Loucy (cell line): ENCODE data around the gene IDUA.

Experiments
- H2AFZ ChIP-seq: fragments of 200-600 bp; sonication (generic); 2 replicates; pipeline ENCODE4 v1.6.0; 2016; ENCODE audit warnings: antibody characterized with exemption, mild to moderate bottlenecking, low read length, moderate library complexity
- H3F3A ChIP-seq: fragments of 200-600 bp; 2 replicates; pipeline ENCODE4 v1.6.0; 2016; ENCODE audit warnings: antibody characterized with exemption, low read depth, mild to moderate bottlenecking
- H3K27me3 ChIP-seq: fragments of 200-600 bp; sonication (generic); 2 replicates; pipeline ENCODE4 v1.6.1; 2014; ENCODE audit warnings: low read length, mild to moderate bottlenecking; ENCODE audit not compliant: insufficient read depth, poor library complexity, severe bottlenecking
- H3K36me3 ChIP-seq: fragments of 200-600 bp; sonication (generic); 2 replicates; pipeline ENCODE4 v1.6.1; 2016; ENCODE audit warnings: low read length; ENCODE audit not compliant: insufficient read depth
- H3K4me1 ChIP-seq: fragments of 200-600 bp; sonication (generic); 2 replicates; pipeline ENCODE4 v1.5.1; 2014; ENCODE audit warnings: low read length, mild to moderate bottlenecking; ENCODE audit not compliant: insufficient read depth, poor library complexity, severe bottlenecking
- H3K4me2 ChIP-seq: fragments of 200-600 bp; sonication (generic); 2 replicates; pipeline ENCODE4 v1.6.0; 2014; ENCODE audit warnings: antibody characterized with exemption, low read length, low read depth, mild to moderate bottlenecking; ENCODE audit not compliant: poor library complexity, severe bottlenecking
- H3K4me3 ChIP-seq: fragments of 200-600 bp; sonication (generic); 2 replicates; pipeline ENCODE4 v1.5.1; 2014; ENCODE audit warnings: low read length, mild to moderate bottlenecking, mixed read lengths; ENCODE audit not compliant: poor library complexity, severe bottlenecking
- H3K79me2 ChIP-seq: fragments of 200-600 bp; sonication (generic); 2 replicates; pipeline ENCODE4 v1.6.1; 2014; ENCODE audit warnings: low read length; ENCODE audit not compliant: insufficient read depth
- H3K9ac ChIP-seq: fragments of 200-600 bp; sonication (generic); 2 replicates; pipeline ENCODE4 v1.6.0; 2014; ENCODE audit warnings: mild to moderate bottlenecking, low read depth, low read length, moderate library complexity; ENCODE audit not compliant: poor library complexity, severe bottlenecking
- H3K9me2 ChIP-seq: fragments of 200-600 bp; sonication (generic); replicated peaks from 2 replicates; pipeline ENCODE4 v1.6.1; 2016; ENCODE audit warnings: low read depth, low read length, mixed read lengths
- H3K9me3 ChIP-seq: fragments of 200-600 bp; sonication (generic); 2 replicates; pipeline ENCODE4 v1.6.1; 2014; ENCODE audit warnings: mild to moderate bottlenecking, antibody characterized with exemption, low read length, low read depth; ENCODE audit not compliant: insufficient read depth
- H4K20me1 ChIP-seq: fragments of 200-600 bp; sonication (generic); 2 replicates; pipeline ENCODE4 v1.6.0; 2014; ENCODE audit warnings: antibody characterized with exemption, low read length, mild to moderate bottlenecking; ENCODE audit not compliant: insufficient read depth, poor library complexity, severe bottlenecking
- EZH2phosphoT487 ChIP-seq: fragments of 200-600 bp; IDR thresholded peaks from 2 replicates; pipeline ENCODE4 v1.6.1; 2018; ENCODE audit warnings: antibody characterized with exemption, mild to moderate bottlenecking, moderate library complexity, borderline replicate concordance
- TF ChIP-seq, protein P1 (sequence below): fragments of 200-600 bp; sonication (generic); conservative IDR thresholded peaks from 2 replicates; pipeline ENCODE4 v1.5.1; 2014; ENCODE audit warnings: mild to moderate bottlenecking, antibody characterized with exemption, low read length

IDUA gene

DNA sequence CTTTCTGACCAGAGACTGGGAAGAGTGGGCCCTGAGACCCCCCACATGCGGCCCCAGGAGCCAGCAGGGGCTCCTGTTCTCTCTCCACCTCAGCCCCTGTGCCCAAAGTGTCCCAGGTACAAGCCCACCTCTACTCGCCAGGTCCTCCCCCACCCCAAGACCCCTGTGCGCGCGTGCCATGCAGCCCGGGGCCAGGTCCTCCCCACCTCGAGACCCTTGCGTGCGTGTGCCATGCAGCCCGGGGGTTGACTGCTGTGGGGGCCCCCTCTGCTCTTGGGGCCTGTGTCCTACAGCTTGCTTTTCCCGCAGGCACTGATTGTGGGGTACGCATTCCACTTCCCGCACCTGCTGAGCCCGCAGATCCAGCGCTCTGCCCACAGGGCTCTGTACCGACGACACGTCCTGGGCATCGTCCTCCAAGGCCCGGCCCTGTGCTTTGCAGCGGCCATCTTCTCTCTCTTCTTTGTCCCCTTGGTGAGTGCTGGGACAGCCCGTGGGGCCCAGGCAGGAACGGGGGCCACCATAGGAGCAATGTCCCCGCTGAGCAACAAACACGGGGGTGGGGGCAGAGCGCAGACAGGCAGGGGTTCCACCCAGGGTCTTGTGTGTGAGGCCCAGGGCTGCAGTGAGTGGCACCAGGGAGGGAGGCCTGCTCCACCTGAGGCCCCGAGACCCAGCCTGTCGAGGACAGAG, 33.8 kb upstream of the IDUA start:
- Histone ChIP-seq H3K79me2 (no peaks in the 10 kb centered on the region), H3K27me3 (no peaks in the 10 kb centered on the region), H3K4me1 (no peaks in the 10 kb centered on the region), H3K4me2 (no peak overlapping the region), H3K4me3 (no peak overlapping the region), H3K9ac (no peak overlapping the region), H2AFZ (no peak overlapping the region), H4K20me1 (no peaks in the 10 kb centered on the region), H3F3A (no peaks in the 10 kb centered on the region), H3K36me3 (no peaks in the 10 kb centered on the region), H3K9me2 (no peaks in the 10 kb centered on the region), H3K9me3 (no peaks in the 10 kb centered on the region)
- TF ChIP-seq EZH2phosphoT487, result no peak
- TF ChIP-seq, protein P1, sequence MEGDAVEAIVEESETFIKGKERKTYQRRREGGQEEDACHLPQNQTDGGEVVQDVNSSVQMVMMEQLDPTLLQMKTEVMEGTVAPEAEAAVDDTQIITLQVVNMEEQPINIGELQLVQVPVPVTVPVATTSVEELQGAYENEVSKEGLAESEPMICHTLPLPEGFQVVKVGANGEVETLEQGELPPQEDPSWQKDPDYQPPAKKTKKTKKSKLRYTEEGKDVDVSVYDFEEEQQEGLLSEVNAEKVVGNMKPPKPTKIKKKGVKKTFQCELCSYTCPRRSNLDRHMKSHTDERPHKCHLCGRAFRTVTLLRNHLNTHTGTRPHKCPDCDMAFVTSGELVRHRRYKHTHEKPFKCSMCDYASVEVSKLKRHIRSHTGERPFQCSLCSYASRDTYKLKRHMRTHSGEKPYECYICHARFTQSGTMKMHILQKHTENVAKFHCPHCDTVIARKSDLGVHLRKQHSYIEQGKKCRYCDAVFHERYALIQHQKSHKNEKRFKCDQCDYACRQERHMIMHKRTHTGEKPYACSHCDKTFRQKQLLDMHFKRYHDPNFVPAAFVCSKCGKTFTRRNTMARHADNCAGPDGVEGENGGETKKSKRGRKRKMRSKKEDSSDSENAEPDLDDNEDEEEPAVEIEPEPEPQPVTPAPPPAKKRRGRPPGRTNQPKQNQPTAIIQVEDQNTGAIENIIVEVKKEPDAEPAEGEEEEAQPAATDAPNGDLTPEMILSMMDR, result no peak

DNA sequence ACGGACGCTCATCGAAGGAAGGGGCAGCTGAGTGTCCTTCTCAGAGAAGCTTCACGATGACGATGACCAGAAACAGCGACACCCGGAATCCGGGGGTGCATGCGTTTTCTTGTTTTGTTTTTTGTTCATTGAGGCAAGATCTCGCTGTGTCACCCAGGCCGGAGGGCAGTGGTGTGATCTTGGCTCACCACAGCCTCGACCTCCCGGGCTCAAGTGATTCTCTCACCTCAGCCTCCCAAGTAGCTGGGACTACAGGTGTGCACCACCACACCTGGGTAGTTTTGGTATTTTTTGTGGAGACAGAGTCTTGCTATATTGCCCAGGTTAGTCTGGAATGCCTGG, 33.3 kb upstream of the IDUA start:
- H3K4me2 ChIP-seq, result no peak overlapping the region
- no peaks in the 10 kb centered on the region for H3K79me2 ChIP-seq
- H3K9me2 ChIP-seq, result no peaks in the 10 kb centered on the region
- H3K9me3 ChIP-seq, result no peaks in the 10 kb centered on the region
- H3K27me3 ChIP-seq, result no peaks in the 10 kb centered on the region
- no peaks in the 10 kb centered on the region for H3F3A ChIP-seq
- H3K4me3 ChIP-seq, result no peak overlapping the region
- no peaks in the 10 kb centered on the region for H3K4me1 ChIP-seq
- no peaks in the 10 kb centered on the region for H4K20me1 ChIP-seq
- no peak overlapping the region for H3K9ac ChIP-seq
- no peaks in the 10 kb centered on the region for H3K36me3 ChIP-seq
- no peak for TF ChIP-seq EZH2phosphoT487
- TF ChIP-seq, protein P1, result no peak
- no peak overlapping the region for H2AFZ ChIP-seq

GRCh38 chr4:954211-955020, 32.4 kb upstream of the IDUA start:
- Histone ChIP-seq H3K27me3 (no peaks in the 10 kb centered on the region), H4K20me1 (no peaks in the 10 kb centered on the region), H3F3A (no peaks in the 10 kb centered on the region), H3K9ac (no peak overlapping the region), H3K9me2 (no peaks in the 10 kb centered on the region), H3K4me1 (no peaks in the 10 kb centered on the region), H3K9me3 (no peaks in the 10 kb centered on the region), H2AFZ (no peak overlapping the region), H3K36me3 (no peaks in the 10 kb centered on the region), H3K4me2 (no peak overlapping the region), H3K79me2 (no peaks in the 10 kb centered on the region), H3K4me3 (no peak overlapping the region)
- TF ChIP-seq, protein P1, result no peak
- TF ChIP-seq EZH2phosphoT487, result no peak
